ENCODE data around the gene ADGRV1.

Gene ADGRV1

GRCh38 chr5:90956511-90957097 is 398.0 kb downstream of the ADGRV1 start:
- Histone ChIP-seq H3K4me1 (ENCODE audit: insufficient read depth, poor library complexity, severe bottlenecking) (peaks cover 11% of the 10 kb centered on the region), H3K27me3 (ENCODE audit: insufficient read depth, poor library complexity, severe bottlenecking) (no peaks in the 10 kb centered on the region), H3K27ac (ENCODE audit: poor library complexity, severe bottlenecking) (peak overlapping the region; percentile 15), H3K9me3 (ENCODE audit: severe bottlenecking) (no peaks in the 10 kb centered on the region), H3K4me3 (ENCODE audit: severe bottlenecking) (no peak overlapping the region), H3K36me3 (ENCODE audit: low read depth) (no peaks in the 10 kb centered on the region)
- DNase-seq (ENCODE audit: low spot score) (no peak), ATAC-seq (ENCODE audit: low read depth) (peak; percentile 42; the same call in 2 of the 3 replicates)
- no peak for TF ChIP-seq CTCF (IDR thresholded peaks at IDR 0.05; ENCODE audit: poor library complexity, severe bottlenecking)

GRCh38 chr5:90957906-90958305 is 399.3 kb downstream of the ADGRV1 start:
- peaks cover 11% of the 10 kb centered on the region for H3K4me1 ChIP-seq (ENCODE audit: insufficient read depth, poor library complexity, severe bottlenecking)
- DNase-seq (ENCODE audit: low spot score) = no peak
- no peaks in the 10 kb centered on the region for H3K9me3 ChIP-seq (ENCODE audit: severe bottlenecking)
- H3K27ac ChIP-seq (ENCODE audit: poor library complexity, severe bottlenecking) = no peak overlapping the region
- no peak for TF ChIP-seq CTCF (IDR thresholded peaks at IDR 0.05; ENCODE audit: poor library complexity, severe bottlenecking)
- no peaks in the 10 kb centered on the region for H3K36me3 ChIP-seq (ENCODE audit: low read depth)
- no peak overlapping the region for H3K4me3 ChIP-seq (ENCODE audit: severe bottlenecking)
- ATAC-seq (ENCODE audit: low read depth) = no peak
- no peaks in the 10 kb centered on the region for H3K27me3 ChIP-seq (ENCODE audit: insufficient read depth, poor library complexity, severe bottlenecking)

GRCh38 chr5:90959262-90959661 is 400.7 kb downstream of the ADGRV1 start:
- TF ChIP-seq CTCF (IDR thresholded peaks at IDR 0.05; ENCODE audit: poor library complexity, severe bottlenecking) = no peak
- no peak for DNase-seq (ENCODE audit: low spot score)
- Histone ChIP-seq H3K27ac (ENCODE audit: poor library complexity, severe bottlenecking) (no peak overlapping the region), H3K27me3 (ENCODE audit: insufficient read depth, poor library complexity, severe bottlenecking) (no peaks in the 10 kb centered on the region), H3K9me3 (ENCODE audit: severe bottlenecking) (no peaks in the 10 kb centered on the region), H3K4me3 (ENCODE audit: severe bottlenecking) (no peak overlapping the region), H3K36me3 (ENCODE audit: low read depth) (no peaks in the 10 kb centered on the region), H3K4me1 (ENCODE audit: insufficient read depth, poor library complexity, severe bottlenecking) (peaks cover 11% of the 10 kb centered on the region)
- ATAC-seq (ENCODE audit: low read depth) = no peak

- no peak overlapping the region for H3K4me3 ChIP-seq (ENCODE audit: severe bottlenecking)
- no peak for TF ChIP-seq CTCF (IDR thresholded peaks at IDR 0.05; ENCODE audit: poor library complexity, severe bottlenecking)
- ATAC-seq (ENCODE audit: low read depth) (0 out of 3 replicates have a peak, but pooled peaks have one; percentile 45), DNase-seq (ENCODE audit: low spot score) (no peak)
- H3K27me3 ChIP-seq (ENCODE audit: insufficient read depth, poor library complexity, severe bottlenecking) = no peaks in the 10 kb centered on the region
- no peaks in the 10 kb centered on the region for H3K36me3 ChIP-seq (ENCODE audit: low read depth)
- H3K9me3 ChIP-seq (ENCODE audit: severe bottlenecking) = no peaks in the 10 kb centered on the region
- no peak overlapping the region for H3K27ac ChIP-seq (ENCODE audit: poor library complexity, severe bottlenecking)
- H3K4me1 ChIP-seq (ENCODE audit: insufficient read depth, poor library complexity, severe bottlenecking) = peaks cover 2% of the 10 kb centered on the region
Observed at GRCh38 chr5:90962481-90962880, 403.9 kb downstream of the ADGRV1 start.

GRCh38 chr5:90965110-90965685 is 406.6 kb downstream of the ADGRV1 start:
- Histone ChIP-seq H3K9me3 (ENCODE audit: severe bottlenecking) (peaks cover 2% of the 10 kb centered on the region), H3K36me3 (ENCODE audit: low read depth) (no peaks in the 10 kb centered on the region), H3K27me3 (ENCODE audit: insufficient read depth, poor library complexity, severe bottlenecking) (no peaks in the 10 kb centered on the region), H3K4me1 (ENCODE audit: insufficient read depth, poor library complexity, severe bottlenecking) (peaks cover 4% of the 10 kb centered on the region), H3K27ac (ENCODE audit: poor library complexity, severe bottlenecking) (no peak overlapping the region), H3K4me3 (ENCODE audit: severe bottlenecking) (no peak overlapping the region)
- ATAC-seq (ENCODE audit: low read depth) (no peak), DNase-seq (ENCODE audit: low spot score) (no peak)
- no peak for TF ChIP-seq CTCF (IDR thresholded peaks at IDR 0.05; ENCODE audit: poor library complexity, severe bottlenecking)
